NT2/D1 (cell line): ENCODE results near the gene AGO4.
"Not testable (repeated sequence)": the region's sequence is repeated elsewhere in the genome, so short reads cannot be mapped to it uniquely, and the experiment has no call there.

Experiments
- DNase-seq: peaks from one replicate; pipeline ENCODE4 v3.0.0-alpha.2; 2011; ENCODE audit warnings: low read depth, low spot score
- H3K27me3 ChIP-seq: 2 replicates; pipeline ENCODE4 v1.6.0; 2011; ENCODE audit warnings: mild to moderate bottlenecking; ENCODE audit not compliant: insufficient read length, insufficient read depth
- H3K36me3 ChIP-seq: 2 replicates; pipeline ENCODE4 v1.6.1; 2011; ENCODE audit warnings: mild to moderate bottlenecking, low read length, mixed read lengths; ENCODE audit not compliant: insufficient read depth, insufficient read length
- H3K4me1 ChIP-seq: 2 replicates; pipeline ENCODE4 v1.5.1; 2011; ENCODE audit not compliant: insufficient read depth, insufficient read length
- H3K4me3 ChIP-seq: 2 replicates; pipeline ENCODE4 v1.5.1; 2011; ENCODE audit warnings: low read depth; ENCODE audit not compliant: insufficient read length
- H3K9ac ChIP-seq: 2 replicates; pipeline ENCODE4 v1.6.0; 2011; ENCODE audit warnings: low read depth; ENCODE audit not compliant: insufficient read length
- H3K9me3 ChIP-seq: 2 replicates; pipeline ENCODE4 v1.5.1; 2011; ENCODE audit warnings: mild to moderate bottlenecking, low read length; ENCODE audit not compliant: insufficient read depth
- SUZ12 ChIP-seq: IDR thresholded peaks from 2 replicates; pipeline ENCODE4 v1.6.1; 2011; ENCODE audit not compliant: insufficient read length, insufficient read depth; ENCODE audit errors: extremely low read depth
- YY1 ChIP-seq: IDR thresholded peaks from 2 replicates; pipeline ENCODE4 v1.6.1; 2011; ENCODE audit not compliant: insufficient read length, insufficient read depth
- ZNF274 ChIP-seq: IDR thresholded peaks from 2 replicates; pipeline ENCODE4 v1.6.1; 2011; ENCODE audit warnings: mild to moderate bottlenecking, low read depth, low read length

Gene AGO4

GRCh38 chr1:35866991-35867390 lies 59.2 kb downstream of the AGO4 start:
- TF ChIP-seq SUZ12 (no peak), ZNF274 (no peak), YY1 (no peak)
- DNase-seq = no peak
- H3K4me1 ChIP-seq = no peaks in the 10 kb centered on the region

GRCh38 chr1:35869245-35869950 lies 61.6 kb downstream of the AGO4 start:
- not testable (repeated sequence) for H3K27me3 ChIP-seq, H3K4me1 ChIP-seq, H3K9me3 ChIP-seq
- Histone ChIP-seq H3K36me3 (peaks cover 22% of the 10 kb centered on the region), H3K9ac (peak overlapping the region; percentile 93), H3K4me3 (peak overlapping the region; percentile 94)
- peak; percentile 98 for DNase-seq

More at GRCh38 chr1:35866991-35867390, 59.2 kb downstream of the AGO4 start:
- Histone ChIP-seq H3K4me3 (no peak overlapping the region), H3K27me3 (no peaks in the 10 kb centered on the region), H3K9me3 (no peaks in the 10 kb centered on the region), H3K36me3 (no peaks in the 10 kb centered on the region), H3K9ac (no peak overlapping the region)

DNA sequence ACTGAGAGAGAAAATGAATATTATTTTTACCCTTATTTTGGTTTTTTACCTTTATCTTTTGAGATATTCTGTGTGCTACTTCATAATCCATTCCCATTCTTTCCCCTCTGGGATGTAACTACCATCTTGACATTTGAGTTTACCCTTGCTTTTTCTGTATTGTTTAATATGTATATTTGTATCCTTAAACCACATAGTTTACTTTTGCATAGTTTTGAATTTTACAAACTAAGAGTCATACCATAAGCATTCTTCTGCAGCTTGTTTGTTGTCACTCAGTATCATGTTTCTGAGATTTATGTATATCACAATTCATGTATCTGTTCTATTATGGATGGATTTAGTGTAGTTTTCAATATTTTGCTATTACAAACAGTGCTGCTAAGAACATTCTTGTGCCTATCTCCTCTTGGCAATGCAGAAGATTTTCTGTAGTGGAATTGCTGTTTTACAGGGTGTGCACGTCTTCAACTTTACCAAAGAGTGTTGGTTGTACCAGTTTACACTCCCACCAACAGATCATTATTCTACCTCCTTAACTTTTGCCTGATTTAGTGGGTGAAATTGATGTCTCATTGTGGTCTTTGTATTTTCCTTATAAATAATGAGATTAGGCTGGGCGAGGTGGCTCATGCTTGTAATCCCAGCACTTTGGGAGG lies 63.0 kb downstream of the AGO4 start:
- Histone ChIP-seq H3K4me1 (no peaks in the 10 kb centered on the region), H3K4me3 (peak overlapping the region; percentile 94), H3K9ac (peak overlapping the region; percentile 93), H3K27me3 (no peaks in the 10 kb centered on the region), H3K36me3 (peaks cover 32% of the 10 kb centered on the region), H3K9me3 (no peaks in the 10 kb centered on the region)
- no peak for DNase-seq
- no peak for TF ChIP-seq SUZ12
- TF ChIP-seq YY1 = no peak
- no peak for TF ChIP-seq ZNF274

GRCh38 chr1:35873243-35873750 lies 65.5 kb downstream of the AGO4 start:
- Histone ChIP-seq H3K9ac (no peak overlapping the region), H3K36me3 (peaks cover 33% of the 10 kb centered on the region), H3K4me3 (no peak overlapping the region), H3K9me3 (no peaks in the 10 kb centered on the region), H3K4me1 (no peaks in the 10 kb centered on the region), H3K27me3 (no peaks in the 10 kb centered on the region)
- TF ChIP-seq YY1 = no peak
- no peak for TF ChIP-seq ZNF274
- TF ChIP-seq SUZ12 = no peak
- DNase-seq = no peak

- not testable (repeated sequence) for H3K9me3 ChIP-seq, H3K27me3 ChIP-seq, H3K9ac ChIP-seq, H3K4me1 ChIP-seq, H3K4me3 ChIP-seq, DNase-seq
- peaks cover 37% of the 10 kb centered on the region for H3K36me3 ChIP-seq
Measured at GRCh38 chr1:35874115-35874514, 66.3 kb downstream of the AGO4 start.

GRCh38 chr1:35876988-35877387 lies 69.2 kb downstream of the AGO4 start:
- no peaks in the 10 kb centered on the region for H3K27me3 ChIP-seq
- H3K4me1 ChIP-seq = no peaks in the 10 kb centered on the region
- peaks cover 45% of the 10 kb centered on the region for H3K36me3 ChIP-seq
- no peak overlapping the region for H3K9ac ChIP-seq
- TF ChIP-seq ZNF274 = no peak
- TF ChIP-seq YY1 = no peak
- TF ChIP-seq SUZ12 = no peak
- H3K4me3 ChIP-seq = no peak overlapping the region
- H3K9me3 ChIP-seq = no peaks in the 10 kb centered on the region
- DNase-seq = no peak

DNA sequence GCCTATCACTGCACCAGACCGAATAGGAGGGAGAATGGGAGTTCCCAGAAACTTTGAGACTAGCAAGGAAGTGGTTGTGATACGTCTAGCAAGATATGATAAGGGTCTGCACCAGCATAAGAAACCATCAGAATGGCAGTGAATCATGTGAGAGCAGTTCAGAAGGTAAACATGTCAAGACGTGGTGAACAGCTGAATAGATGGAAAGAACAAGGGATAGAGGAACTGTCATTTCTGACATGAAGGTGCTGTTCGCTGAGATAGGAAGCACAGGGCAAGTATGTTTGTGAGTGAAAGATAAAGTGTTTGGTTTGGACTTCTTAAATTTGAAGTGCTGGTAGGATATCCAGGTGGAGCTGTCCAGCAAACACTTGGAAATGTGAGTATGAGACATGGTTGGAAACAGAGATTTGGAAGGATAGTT lies 74.0 kb downstream of the AGO4 start:
- Histone ChIP-seq H3K4me3 (no peak overlapping the region), H3K4me1 (peaks cover 11% of the 10 kb centered on the region), H3K36me3 (peaks cover 13% of the 10 kb centered on the region), H3K27me3 (no peaks in the 10 kb centered on the region), H3K9me3 (no peaks in the 10 kb centered on the region), H3K9ac (no peak overlapping the region)
- no peak for TF ChIP-seq YY1
- TF ChIP-seq ZNF274 = no peak
- DNase-seq = no peak

DNA sequence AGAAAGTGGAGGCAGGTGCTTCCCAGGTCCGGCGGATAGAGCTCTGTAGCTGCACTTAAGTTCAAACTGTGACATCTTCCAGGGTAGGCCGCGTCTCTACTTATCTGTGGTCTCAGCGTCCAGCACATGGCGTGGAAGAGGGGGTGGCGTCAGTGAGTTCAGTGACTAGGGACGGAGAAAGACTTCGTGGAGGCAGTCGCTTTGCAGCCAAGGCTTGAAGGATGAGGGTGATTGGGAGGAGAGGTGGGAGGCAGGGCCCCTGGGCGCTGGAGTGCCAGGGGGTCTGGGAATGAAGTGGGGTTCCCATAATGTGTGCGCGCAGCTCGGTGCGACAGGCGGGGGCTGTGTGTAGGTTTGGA lies 74.7 kb downstream of the AGO4 start:
- peaks cover 16% of the 10 kb centered on the region for H3K4me1 ChIP-seq
- H3K27me3 ChIP-seq = no peaks in the 10 kb centered on the region
- no peaks in the 10 kb centered on the region for H3K9me3 ChIP-seq
- DNase-seq = no peak
- no peak overlapping the region for H3K9ac ChIP-seq
- H3K4me3 ChIP-seq = no peak overlapping the region
- no peak for TF ChIP-seq YY1
- no peak for TF ChIP-seq SUZ12
- TF ChIP-seq ZNF274 = no peak
- H3K36me3 ChIP-seq = peaks cover 13% of the 10 kb centered on the region
